Measurements from ENCODE around the gene OR5AK2. TPM values are rescaled to one million over a fixed set of nuclear protein-coding genes. Genes with fewer than 3 reads are reported as not detected.

Gene OR5AK2
- total RNA-seq, 4 donors from 2014 or later: not detected

DNA sequence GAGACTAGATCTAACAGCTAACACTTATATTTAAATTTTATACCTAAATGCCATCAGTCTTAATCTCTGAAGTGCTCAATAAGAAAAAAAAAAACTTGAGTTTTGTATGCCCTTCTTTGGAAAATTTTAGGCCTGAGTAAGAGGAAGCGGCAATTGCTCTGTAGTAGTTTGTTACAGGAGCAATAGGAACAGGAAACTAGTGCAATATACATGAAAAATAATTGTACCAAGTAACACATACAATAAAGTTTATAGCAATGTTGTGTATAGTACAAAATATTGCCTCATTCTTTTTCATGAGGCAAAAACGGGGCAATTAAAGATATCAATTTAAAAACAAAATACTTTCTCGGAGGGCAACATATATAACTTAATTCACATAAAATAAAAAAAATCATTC is 19.7 kb downstream of the OR5AK2 start:
- Histone ChIP-seq H3K27ac (no peak overlapping the region), H3K27me3 (no peaks in the 10 kb centered on the region), H3K4me1 (no peaks in the 10 kb centered on the region), H3K36me3 (no peaks in the 10 kb centered on the region), H3K4me3 (no peak overlapping the region), H3K9me3 (no peaks in the 10 kb centered on the region)
- no peak for TF ChIP-seq POLR2A (IDR thresholded peaks at IDR 0.05)
- TF ChIP-seq, protein P1, sequence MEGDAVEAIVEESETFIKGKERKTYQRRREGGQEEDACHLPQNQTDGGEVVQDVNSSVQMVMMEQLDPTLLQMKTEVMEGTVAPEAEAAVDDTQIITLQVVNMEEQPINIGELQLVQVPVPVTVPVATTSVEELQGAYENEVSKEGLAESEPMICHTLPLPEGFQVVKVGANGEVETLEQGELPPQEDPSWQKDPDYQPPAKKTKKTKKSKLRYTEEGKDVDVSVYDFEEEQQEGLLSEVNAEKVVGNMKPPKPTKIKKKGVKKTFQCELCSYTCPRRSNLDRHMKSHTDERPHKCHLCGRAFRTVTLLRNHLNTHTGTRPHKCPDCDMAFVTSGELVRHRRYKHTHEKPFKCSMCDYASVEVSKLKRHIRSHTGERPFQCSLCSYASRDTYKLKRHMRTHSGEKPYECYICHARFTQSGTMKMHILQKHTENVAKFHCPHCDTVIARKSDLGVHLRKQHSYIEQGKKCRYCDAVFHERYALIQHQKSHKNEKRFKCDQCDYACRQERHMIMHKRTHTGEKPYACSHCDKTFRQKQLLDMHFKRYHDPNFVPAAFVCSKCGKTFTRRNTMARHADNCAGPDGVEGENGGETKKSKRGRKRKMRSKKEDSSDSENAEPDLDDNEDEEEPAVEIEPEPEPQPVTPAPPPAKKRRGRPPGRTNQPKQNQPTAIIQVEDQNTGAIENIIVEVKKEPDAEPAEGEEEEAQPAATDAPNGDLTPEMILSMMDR (IDR thresholded peaks at IDR 0.05): no peak
- DNase-seq: no peak

DNA sequence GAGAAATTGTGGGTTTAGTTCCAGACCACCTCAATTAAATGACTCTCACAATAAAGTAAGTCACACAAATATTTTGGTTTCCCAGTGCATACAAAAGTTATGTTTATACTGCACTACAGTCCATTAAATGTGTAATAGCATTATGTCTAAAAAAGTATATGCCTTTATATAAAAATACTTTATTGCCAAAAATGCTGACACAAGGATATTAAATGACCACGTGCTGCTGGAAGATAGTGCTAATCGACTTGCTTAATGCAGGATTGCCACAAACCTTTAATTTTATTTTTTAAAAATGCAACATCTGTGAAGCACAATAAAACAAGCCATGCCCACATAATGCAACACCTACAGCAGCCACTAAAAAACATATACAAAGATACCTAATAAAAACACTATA is 27.0 kb downstream of the OR5AK2 start:
- Histone ChIP-seq H3K4me1 (no peaks in the 10 kb centered on the region), H3K27me3 (no peaks in the 10 kb centered on the region), H3K36me3 (no peaks in the 10 kb centered on the region), H3K4me3 (no peak overlapping the region), H3K27ac (no peak overlapping the region), H3K9me3 (no peaks in the 10 kb centered on the region)
- TF ChIP-seq, protein P1 (IDR thresholded peaks at IDR 0.05): no peak
- no peak for TF ChIP-seq POLR2A (IDR thresholded peaks at IDR 0.05)
- no peak for DNase-seq

DNA sequence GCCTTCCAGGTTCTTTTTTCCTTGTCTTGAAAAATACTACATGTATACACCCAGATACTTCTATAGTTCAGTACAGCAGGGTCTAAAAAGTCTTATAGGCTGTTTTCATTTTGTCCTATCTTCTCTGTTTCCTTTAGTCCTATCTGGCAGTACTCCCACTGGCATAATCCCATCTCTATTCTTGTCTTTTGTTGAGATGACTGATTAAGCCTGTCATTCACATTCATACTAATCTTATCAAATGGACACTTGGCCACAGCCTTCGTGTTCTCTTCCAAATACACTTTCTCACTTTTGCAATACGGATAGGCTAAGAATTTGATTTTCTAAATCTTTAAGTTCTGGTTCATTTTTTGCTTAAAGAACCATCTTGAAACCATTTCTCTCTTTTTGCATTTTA is 42.8 kb downstream of the OR5AK2 start:
- Histone ChIP-seq H3K4me1 (no peaks in the 10 kb centered on the region), H3K27me3 (no peaks in the 10 kb centered on the region), H3K36me3 (no peaks in the 10 kb centered on the region), H3K27ac (no peak overlapping the region), H3K4me3 (no peak overlapping the region), H3K9me3 (no peaks in the 10 kb centered on the region)
- no peak for DNase-seq
- TF ChIP-seq, protein P1 (IDR thresholded peaks at IDR 0.05): no peak

Other genes starting within 250 kb of the OR5AK2 start
- gene OR9G4, start 240.2 kb upstream of the OR5AK2 start, total RNA-seq: not detected
- under 1 TPM in 1 of 4 donors, not detected in 3; 0.13 TPM for gene LRRC55, start 193.0 kb downstream of the OR5AK2 start, total RNA-seq
- gene APLNR, start 248.3 kb downstream of the OR5AK2 start, total RNA-seq: 1 to 10 TPM in 1 of 4 donors, under 1 TPM in 3; 0.18 to 1.1 (median 0.65) TPM

Measured in Peyer's patch (tissue), 4 donors.